Activated CD4-positive, alpha-beta T cell treated with anti-CD3 and anti-CD28 coated beads, Interleukin-2, amount 10 ng/mL, durations not matched to agents 7 days and 5 days (primary cell): ENCODE data around the gene PKDREJ. TPM values are rescaled to one million over a fixed set of nuclear protein-coding genes. Genes with fewer than 3 reads are reported as not detected.
"Not testable (repeated sequence)": the region's sequence is repeated elsewhere in the genome, so short reads cannot be mapped to it uniquely, and the experiment has no call there.

Experiments used
- CTCF ChIA-PET: fragments of 350-600 bp; sonication (Branson Sonifier 250); formaldehyde crosslinking; loops from one replicate; lab custom pipeline; 2021; ENCODE audit warnings: antibody characterized with exemption; lab: Charles Lee
- POLR2A ChIA-PET: fragments of 350-600 bp; sonication (Branson Sonifier 250); formaldehyde crosslinking; loops from one replicate; lab custom pipeline; 2021; ENCODE audit warnings: antibody characterized with exemption; lab: Charles Lee
- DNase-seq: peaks from one replicate; pipeline ENCODE4 v3.0.0-alpha.2; 2020
- H3K27ac Mint-ChIP-seq: one replicate; pipeline ENCODE4 v1.8.0; 2021; ENCODE audit warnings: mild to moderate bottlenecking, moderate library complexity, mixed read lengths
- H3K27me3 Mint-ChIP-seq: one replicate; pipeline ENCODE4 v1.8.0; 2021; ENCODE audit warnings: mixed read lengths
- H3K36me3 Mint-ChIP-seq: one replicate; pipeline ENCODE4 v1.8.0; 2021; ENCODE audit warnings: low read depth, mixed read lengths
- H3K4me1 Mint-ChIP-seq: one replicate; pipeline ENCODE4 v1.8.0; 2021; ENCODE audit warnings: mixed read lengths
- H3K4me3 Mint-ChIP-seq: one replicate; pipeline ENCODE4 v1.8.0; 2021; ENCODE audit warnings: mild to moderate bottlenecking, moderate library complexity, mixed read lengths
- H3K9me3 Mint-ChIP-seq: one replicate; pipeline ENCODE4 v1.8.0; 2021; ENCODE audit warnings: mixed read lengths
- total RNA-seq, 2 experiments: library from RNA; stranded (reverse); gene quantifications; one replicate each; pipeline ENCODE4 v1.2.3, GENCODE V29; 2021

Gene PKDREJ
- total RNA-seq, 2 experiments from 2014 or later: not detected

DNA sequence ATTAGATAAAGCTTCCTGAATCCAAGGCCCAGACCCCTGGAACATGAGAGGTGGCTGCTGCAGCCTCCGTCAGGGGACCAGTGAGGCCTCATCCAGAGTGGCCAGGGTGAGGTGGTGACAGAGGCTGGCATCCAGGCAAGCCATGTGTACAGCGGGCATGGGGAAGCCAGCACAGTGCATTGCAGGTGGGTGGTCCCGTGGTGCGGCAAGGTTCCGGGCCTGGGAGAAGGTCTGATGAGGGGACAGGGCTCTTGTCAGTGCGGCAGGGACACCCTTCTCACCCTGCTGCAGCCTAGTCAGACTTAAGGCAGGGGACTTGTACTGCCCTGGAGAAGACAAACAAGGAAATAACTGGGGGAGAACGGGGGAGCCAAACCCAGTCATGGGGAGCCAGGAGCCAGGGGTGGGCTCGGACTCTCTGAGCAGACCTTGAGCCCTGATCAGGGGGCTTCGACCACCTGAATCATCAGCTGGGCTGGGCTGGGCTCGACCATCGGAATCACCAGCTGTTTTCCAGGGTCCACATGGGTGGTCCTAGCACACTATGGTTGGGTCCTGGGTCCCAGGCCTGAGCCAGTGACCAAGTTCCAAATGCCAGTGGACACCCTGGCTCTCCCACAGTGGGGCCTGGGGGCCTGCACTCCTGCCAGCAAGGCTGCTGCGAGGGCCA is 9.8 kb upstream of the PKDREJ start:
- Mint-ChIP-seq H3K4me1 (peaks cover 6% of the 10 kb centered on the region), H3K27me3 (no peaks in the 10 kb centered on the region), H3K9me3 (no peaks in the 10 kb centered on the region), H3K36me3 (peaks cover 18% of the 10 kb centered on the region), H3K4me3 (no peak overlapping the region), H3K27ac (no peak overlapping the region)
- POLR2A ChIA-PET: no interaction called here
- CTCF ChIA-PET: interaction anchor here (1.0 kb wide), 1 partner anchor 266 kb away, joined by 3 read pairs; no protein-coding TSS in a partner anchor
- DNase-seq: no peak

DNA sequence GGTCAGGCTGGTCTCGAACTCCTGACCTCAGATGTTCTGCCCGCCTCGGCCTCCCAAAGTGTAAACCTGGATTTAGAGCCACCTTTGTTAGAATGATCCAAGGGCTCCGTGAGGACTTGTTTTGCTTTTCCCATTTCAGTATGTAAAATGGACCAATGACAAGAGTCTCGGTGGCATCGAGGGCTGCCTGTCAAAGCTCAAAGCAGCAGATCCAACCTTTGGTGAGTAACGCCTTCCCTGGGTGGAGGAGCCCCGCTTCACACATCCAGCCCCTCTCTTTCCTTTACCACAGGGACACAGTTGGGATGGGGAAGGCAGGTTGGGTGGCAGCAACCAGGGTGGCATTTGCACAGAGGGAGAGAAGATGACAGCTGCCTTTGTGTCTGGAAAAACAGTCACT is 9.1 kb upstream of the PKDREJ start:
- CTCF ChIA-PET: interaction anchor here (1.0 kb wide), 1 partner anchor 266 kb away, joined by 3 read pairs; no protein-coding TSS in a partner anchor
- no peak overlapping the region for H3K4me3 Mint-ChIP-seq

DNA sequence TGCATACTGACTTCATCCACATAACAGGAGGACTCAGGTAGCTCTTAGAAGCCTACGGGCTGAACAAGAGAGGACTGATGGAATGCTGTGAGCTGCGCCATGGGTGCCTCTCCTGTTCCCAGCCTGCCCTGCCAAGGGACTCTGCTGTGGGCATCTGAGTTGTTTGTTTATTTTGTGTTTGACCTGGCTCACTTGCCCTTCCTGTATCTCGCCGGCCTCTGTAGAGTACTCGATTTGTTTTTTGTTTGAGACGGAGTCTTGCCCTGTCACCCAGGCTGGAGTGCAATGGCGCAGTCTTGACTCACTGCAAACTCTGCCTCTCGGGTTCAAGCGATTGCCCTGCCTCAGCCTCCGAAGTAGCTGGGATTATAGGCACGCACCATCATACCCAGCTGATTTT is 6.4 kb upstream of the PKDREJ start:
- Mint-ChIP-seq H3K4me3 (peak overlapping the region; percentile 30), H3K27ac (no peak overlapping the region), H3K27me3 (peaks cover 25% of the 10 kb centered on the region), H3K4me1 (peaks cover 13% of the 10 kb centered on the region), H3K9me3 (peaks cover 12% of the 10 kb centered on the region), H3K36me3 (peaks cover 11% of the 10 kb centered on the region)
- POLR2A ChIA-PET: no interaction called here
- CTCF ChIA-PET: interaction anchor here (0.8 to 1.5 kb wide), 5 partner anchors 10 to 24 kb away, joined by 3 to 5 read pairs (median 3); no protein-coding TSS in a partner anchor
- DNase-seq: no peak

More for the DNA sequence above, 9.1 kb upstream of the PKDREJ start:
- Mint-ChIP-seq H3K36me3 (peaks cover 18% of the 10 kb centered on the region), H3K4me1 (peaks cover 11% of the 10 kb centered on the region), H3K9me3 (no peaks in the 10 kb centered on the region), H3K27me3 (peaks cover 3% of the 10 kb centered on the region), H3K27ac (no peak overlapping the region)
- POLR2A ChIA-PET: no interaction called here
- DNase-seq: no peak

DNA sequence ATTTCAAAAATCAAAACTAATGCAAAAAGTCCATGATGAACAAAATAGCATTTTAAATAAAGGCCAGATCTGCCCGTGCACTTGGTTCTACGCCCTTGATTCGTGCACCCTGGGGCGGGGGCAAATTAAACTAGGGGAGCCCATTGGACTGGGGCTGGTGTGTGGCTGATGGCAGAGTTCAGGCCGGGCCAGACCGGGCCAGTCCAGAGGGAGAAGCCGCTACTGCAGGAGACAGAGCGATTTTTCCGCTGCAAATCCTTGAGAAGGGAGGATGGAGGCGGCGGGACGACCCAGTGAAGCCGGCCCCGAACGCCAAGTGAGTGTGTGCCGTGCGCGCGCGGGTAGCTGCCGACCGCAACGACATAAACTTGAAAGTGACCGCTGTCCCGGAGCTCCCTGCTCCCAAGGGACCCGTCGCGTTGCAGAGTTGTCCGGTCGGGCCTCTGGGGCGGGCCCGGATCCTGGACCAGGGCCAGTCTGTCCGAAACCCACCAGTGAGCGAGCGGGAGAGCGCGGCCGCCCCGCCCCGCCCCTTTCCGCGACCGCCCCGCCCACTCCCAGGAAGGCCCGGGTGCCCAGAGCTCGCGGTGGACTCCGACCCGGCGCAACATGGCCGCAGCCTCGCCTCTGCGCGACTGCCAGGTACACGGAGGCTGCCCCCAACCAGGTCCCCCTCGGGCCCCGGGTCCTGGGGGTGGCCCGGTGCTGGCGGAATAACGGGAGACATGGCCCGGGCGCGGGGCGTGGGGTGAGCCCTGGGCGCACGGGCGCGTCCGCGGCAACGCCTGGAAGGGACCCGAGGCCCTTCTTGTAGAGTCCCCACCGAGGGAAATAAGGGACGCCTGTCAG is 4.5 kb upstream of the PKDREJ start, which contains the start of gene TTC38:
TTC38 (plus strand) TSS at position 578 of the 849 bp plus-strand sequence; CDS start at position 610, 32 bp downstream.
- peak within 1 kb of the TSS; percentile 83 for H3K27ac Mint-ChIP-seq
- DNase-seq: peak; percentile 54
- peaks cover 17% of the 10 kb centered on the region for H3K4me1 Mint-ChIP-seq
- POLR2A ChIA-PET: interaction anchor here (0.8 kb wide), 1 partner anchor 10 kb away, joined by 4 read pairs; no protein-coding TSS in a partner anchor
- H3K9me3 Mint-ChIP-seq: peaks cover 19% of the 10 kb centered on the region
- CTCF ChIA-PET: interaction anchor here (1.1 to 1.5 kb wide), 5 partner anchors 10 to 117 kb away, joined by 3 to 5 read pairs (median 5); partner anchors contain the start of gene PPARA
- H3K4me3 Mint-ChIP-seq: peak within 1 kb of the TSS; percentile 81
- H3K36me3 Mint-ChIP-seq: peaks cover 19% of the 10 kb centered on the region
- H3K27me3 Mint-ChIP-seq: peaks cover 39% of the 10 kb centered on the region

DNA sequence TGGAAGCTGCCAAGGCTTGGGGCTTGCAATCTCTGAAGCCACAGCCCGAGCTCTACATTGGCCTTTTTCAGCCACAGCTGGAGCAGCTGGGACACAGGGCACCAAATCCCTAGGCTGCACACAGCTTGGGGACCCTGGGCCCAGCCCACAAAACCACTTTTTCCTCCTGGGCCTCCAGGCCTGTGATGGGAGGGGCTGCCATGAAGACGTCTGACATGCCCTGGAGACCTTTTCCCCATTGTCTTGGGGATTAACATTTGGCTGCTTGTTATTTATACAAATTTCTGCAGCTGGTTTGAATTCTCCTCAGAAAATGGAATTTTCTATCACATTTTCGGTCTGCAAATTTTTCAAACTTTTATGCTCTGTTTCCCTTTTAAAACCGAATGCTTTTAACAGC is 2.5 kb upstream of the PKDREJ start:
- peaks cover 25% of the 10 kb centered on the region for H3K9me3 Mint-ChIP-seq
- POLR2A ChIA-PET, H3K4me3 Mint-ChIP-seq, H3K27ac Mint-ChIP-seq, DNase-seq: not testable (repeated sequence)
- peaks cover 17% of the 10 kb centered on the region for H3K4me1 Mint-ChIP-seq
- H3K27me3 Mint-ChIP-seq: peaks cover 58% of the 10 kb centered on the region
- CTCF ChIA-PET: interaction anchor here (0.6 to 1.6 kb wide), 4 partner anchors 10 to 149 kb away, joined by 3 to 4 read pairs (median 3); no protein-coding TSS in a partner anchor
- peaks cover 24% of the 10 kb centered on the region for H3K36me3 Mint-ChIP-seq

DNA sequence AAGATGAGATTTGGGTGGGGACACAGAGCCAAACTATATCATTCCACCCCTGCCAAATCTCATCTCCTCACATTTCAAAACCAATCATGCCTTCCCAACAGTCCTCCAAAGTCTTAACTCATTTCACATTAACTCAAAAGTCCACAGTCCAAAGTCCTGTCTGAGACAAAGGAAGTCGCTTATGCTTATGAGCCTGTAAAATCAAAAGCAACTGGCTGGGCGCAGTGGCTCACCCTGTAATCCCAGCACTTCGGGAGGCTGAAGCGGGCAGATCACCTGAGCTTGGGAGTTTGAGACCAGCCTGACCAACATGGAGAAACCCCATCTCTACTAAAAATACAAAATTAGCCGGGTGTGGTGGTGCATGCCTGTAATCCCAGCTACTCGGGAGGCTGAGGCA is 1.4 kb upstream of the PKDREJ start:
- CTCF ChIA-PET: interaction anchor here (1.3 to 1.6 kb wide), 2 partner anchors 9 to 16 kb away, joined by 3 to 4 read pairs; no protein-coding TSS in a partner anchor
- H3K27ac Mint-ChIP-seq, H3K4me3 Mint-ChIP-seq, POLR2A ChIA-PET, DNase-seq: not testable (repeated sequence)
- H3K27me3 Mint-ChIP-seq: peaks cover 70% of the 10 kb centered on the region
- peaks cover 24% of the 10 kb centered on the region for H3K36me3 Mint-ChIP-seq
- peaks cover 15% of the 10 kb centered on the region for H3K4me1 Mint-ChIP-seq
- H3K9me3 Mint-ChIP-seq: peaks cover 25% of the 10 kb centered on the region

DNA sequence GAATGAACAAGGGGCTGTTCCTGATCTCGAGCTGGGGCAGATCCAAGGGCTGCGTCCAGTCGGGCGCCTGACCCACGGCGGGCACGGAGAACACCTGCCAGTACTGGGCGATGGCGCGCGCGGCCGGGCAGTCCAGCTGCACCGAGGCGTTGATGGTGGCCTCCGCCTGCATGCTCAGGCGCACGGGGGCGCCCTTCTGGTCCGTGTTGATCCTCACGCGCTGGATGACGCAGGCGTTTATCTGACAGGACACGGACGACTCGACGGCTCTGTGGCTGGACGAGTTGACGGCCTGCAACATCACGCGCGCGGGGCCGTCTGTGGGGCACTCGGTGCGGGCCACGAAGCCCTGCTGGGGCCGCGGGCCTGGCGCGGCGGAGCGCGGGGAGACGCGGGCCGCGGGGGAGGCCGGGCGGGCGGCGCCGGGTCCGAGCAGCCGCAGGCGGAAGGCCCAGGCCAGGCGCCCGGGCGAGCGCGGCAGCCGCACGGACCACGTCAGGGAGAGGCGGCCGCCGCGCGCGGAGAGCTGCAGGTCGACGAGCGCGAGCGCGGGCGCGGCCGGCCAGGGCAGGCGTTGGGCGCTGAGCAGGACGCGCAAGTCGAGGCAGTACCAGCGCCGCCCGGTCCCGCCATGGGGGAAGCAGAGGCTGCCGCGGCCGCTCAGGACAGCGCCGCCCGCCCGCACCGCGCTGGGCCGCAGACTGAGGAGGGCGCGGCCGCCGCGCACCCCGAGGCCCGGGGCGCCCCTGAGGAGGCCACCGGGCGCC is 511 bp downstream of the PKDREJ start:
- Mint-ChIP-seq H3K27ac (no peak overlapping the region), H3K4me3 (no peak overlapping the region), H3K27me3 (peaks cover 87% of the 10 kb centered on the region), H3K4me1 (peaks cover 10% of the 10 kb centered on the region), H3K9me3 (peaks cover 30% of the 10 kb centered on the region), H3K36me3 (peaks cover 24% of the 10 kb centered on the region)
- ChIA-PET POLR2A (no interaction called here), CTCF (interaction anchor here (0.6 to 1.0 kb wide), 3 partner anchors 33 to 88 kb away, joined by 3 to 5 read pairs (median 3); no protein-coding TSS in a partner anchor)
- peak; percentile 16 for DNase-seq

DNA sequence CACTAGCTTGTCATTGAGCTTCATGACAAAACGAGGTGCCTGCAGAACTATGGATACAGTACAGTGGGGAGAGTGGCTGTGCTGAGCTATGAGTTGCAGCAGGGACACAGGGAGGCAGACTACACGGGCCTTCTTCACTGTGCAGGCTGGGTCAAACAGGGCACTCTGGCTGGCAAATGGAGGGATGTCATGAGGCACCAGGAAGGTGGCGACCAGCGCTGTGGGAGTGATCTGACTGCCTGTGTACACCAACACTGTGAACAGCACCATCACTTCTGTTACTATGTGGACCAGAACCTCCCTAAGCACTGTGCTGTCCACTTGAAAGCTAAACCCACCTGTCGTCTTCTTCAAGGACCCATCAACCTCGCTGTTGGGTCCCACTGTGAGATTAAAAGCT is 3.1 kb downstream of the PKDREJ start:
- Mint-ChIP-seq H3K27ac (no peak overlapping the region), H3K36me3 (peaks cover 18% of the 10 kb centered on the region), H3K27me3 (peaks cover 74% of the 10 kb centered on the region), H3K9me3 (peaks cover 18% of the 10 kb centered on the region), H3K4me3 (no peak overlapping the region), H3K4me1 (peaks cover 3% of the 10 kb centered on the region)
- DNase-seq: no peak
- ChIA-PET POLR2A (interaction anchor here (0.6 kb wide), 1 partner anchor 471 kb away, joined by 3 read pairs; no protein-coding TSS in a partner anchor), CTCF (interaction anchor here (0.9 to 1.4 kb wide), 3 partner anchors 10 to 99 kb away, joined by 4 to 5 read pairs (median 4); no protein-coding TSS in a partner anchor)

DNA sequence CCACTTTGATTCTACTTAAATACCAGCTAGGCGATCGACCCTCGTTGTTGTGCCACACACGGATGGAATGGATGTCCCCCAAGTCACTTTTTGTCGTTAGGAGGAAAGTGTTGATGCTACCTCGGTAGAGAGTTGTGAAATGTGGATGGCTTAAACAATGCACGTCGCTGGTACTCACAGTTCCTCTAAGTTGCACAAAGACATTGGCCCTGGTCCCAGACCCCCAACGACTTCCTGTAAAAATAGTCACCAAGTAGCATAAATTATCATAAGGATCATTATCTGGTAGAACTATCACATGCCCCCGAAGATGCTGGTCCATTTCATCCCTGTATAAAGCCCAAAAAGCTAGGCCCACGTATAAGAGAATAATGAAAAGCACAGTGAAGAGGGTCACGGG is 3.8 kb downstream of the PKDREJ start:
- Mint-ChIP-seq H3K4me1 (peaks cover 4% of the 10 kb centered on the region), H3K27me3 (peaks cover 68% of the 10 kb centered on the region), H3K9me3 (peaks cover 18% of the 10 kb centered on the region), H3K4me3 (no peak overlapping the region), H3K27ac (no peak overlapping the region), H3K36me3 (peaks cover 13% of the 10 kb centered on the region)
- CTCF ChIA-PET: interaction anchor here (1.4 kb wide), 1 partner anchor 10 kb away, joined by 4 read pairs; no protein-coding TSS in a partner anchor
- DNase-seq: no peak
- POLR2A ChIA-PET: no interaction called here

DNA sequence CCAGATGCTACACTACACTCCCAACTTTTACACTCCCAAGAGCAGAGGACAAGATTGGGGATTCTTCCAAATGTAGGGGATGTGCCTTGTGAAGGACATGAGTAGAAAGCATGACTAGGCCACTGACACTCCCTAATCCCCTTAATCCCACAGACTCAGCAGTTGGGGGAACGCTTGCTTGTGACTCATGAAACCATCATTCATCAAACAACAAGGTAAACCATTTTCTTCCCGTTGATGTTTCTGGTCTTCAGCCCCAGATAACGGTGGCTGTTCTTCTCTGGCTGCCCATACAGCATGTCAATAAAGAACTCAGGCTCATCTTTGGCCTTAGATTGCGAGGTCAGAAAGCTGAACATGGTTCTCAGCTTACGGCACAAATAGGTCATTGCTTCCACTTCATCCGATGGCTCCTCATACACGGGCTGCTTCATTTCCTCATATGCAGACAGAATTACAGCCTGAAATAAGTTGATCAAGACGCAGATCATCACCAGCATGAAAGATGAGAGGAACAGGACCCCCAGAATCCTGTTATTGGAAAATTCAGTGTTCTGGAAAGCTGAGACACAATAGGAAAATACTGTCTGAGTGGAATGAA is 6.7 kb downstream of the PKDREJ start:
- no peak for DNase-seq
- CTCF ChIA-PET: interaction anchor here (0.5 to 1.3 kb wide), 2 partner anchors 9 to 307 kb away, joined by 3 read pairs; no protein-coding TSS in a partner anchor
- Mint-ChIP-seq H3K36me3 (peaks cover under 1% of the 10 kb centered on the region), H3K27me3 (peaks cover 45% of the 10 kb centered on the region), H3K9me3 (peaks cover 5% of the 10 kb centered on the region), H3K4me1 (peaks cover 12% of the 10 kb centered on the region), H3K4me3 (no peak overlapping the region), H3K27ac (no peak overlapping the region)
- POLR2A ChIA-PET: no interaction called here

DNA sequence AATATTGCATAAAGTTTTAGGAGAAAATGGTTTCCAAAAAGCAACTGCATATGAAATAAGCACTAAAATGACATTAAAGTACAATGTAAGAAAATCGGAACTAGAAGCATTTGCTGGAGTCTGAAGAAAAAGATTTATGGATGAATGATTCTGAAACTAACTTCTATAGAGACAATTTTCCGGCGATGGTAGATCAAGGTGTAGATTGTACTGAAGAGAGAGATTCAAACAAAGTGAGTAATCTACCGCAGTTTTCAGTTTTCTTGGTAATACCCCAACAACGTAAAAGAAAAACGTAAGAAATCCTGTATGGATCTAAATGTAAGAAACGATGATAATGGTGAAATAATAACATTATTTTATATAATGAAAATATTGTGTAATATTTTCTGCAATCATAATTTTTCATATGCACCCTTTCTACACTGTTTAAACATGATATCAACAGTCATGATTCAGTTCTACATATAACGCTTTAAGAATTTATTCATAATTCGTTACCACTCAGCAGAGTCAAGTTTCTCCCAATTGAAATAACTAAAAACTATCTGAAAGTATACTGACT is 11.2 kb downstream of the PKDREJ start:
- DNase-seq: no peak
- Mint-ChIP-seq H3K36me3 (peaks cover 8% of the 10 kb centered on the region), H3K27me3 (peaks cover 2% of the 10 kb centered on the region), H3K4me3 (peak overlapping the region; percentile 82), H3K9me3 (peaks cover 2% of the 10 kb centered on the region), H3K4me1 (peaks cover 25% of the 10 kb centered on the region), H3K27ac (peak overlapping the region; percentile 92)
- POLR2A ChIA-PET: no interaction called here
- CTCF ChIA-PET: no interaction called here
